ENCODE results near the gene C16orf95. TPM values are rescaled to one million over a fixed set of nuclear protein-coding genes. Genes with fewer than 3 reads are reported as not detected.

Gene C16orf95
- total RNA-seq, 1 experiment from 2014 or later = 3.8 TPM

- no peak for DNase-seq
- Mint-ChIP-seq H3K27me3 (ENCODE audit: unreplicated experiment) (no peaks in the 10 kb centered on the region), H3K4me1 (ENCODE audit: low read depth, unreplicated experiment) (peaks cover 14% of the 10 kb centered on the region), H3K9me3 (ENCODE audit: low read depth, unreplicated experiment) (no peaks in the 10 kb centered on the region), H3K4me3 (ENCODE audit: low read depth, unreplicated experiment) (no peak overlapping the region), H3K36me3 (ENCODE audit: insufficient read depth, unreplicated experiment) (peaks cover 28% of the 10 kb centered on the region), H3K27ac (ENCODE audit: unreplicated experiment) (no peak overlapping the region)
- intact Hi-C loops (cut with micrococcal nuclease; ENCODE audit: unreplicated experiment) = no loop called here
- BruUV-seq (replicated peaks) = no TSS peak
- TF ChIP-seq CTCF (IDR thresholded peaks at IDR 0.05; ENCODE audit: unreplicated experiment) = no peak
- CTCF ChIA-PET = no interaction called here
These were observed 4.3 kb upstream of the C16orf95 start for GRCh38 chr16:87321336-87322107.

- H3K4me1 Mint-ChIP-seq (ENCODE audit: low read depth, unreplicated experiment) = peaks cover 14% of the 10 kb centered on the region
- intact Hi-C loops (cut with micrococcal nuclease; ENCODE audit: unreplicated experiment) = no loop called here
- CTCF ChIA-PET = no interaction called here
- H3K27me3 Mint-ChIP-seq (ENCODE audit: unreplicated experiment) = no peaks in the 10 kb centered on the region
- H3K9me3 Mint-ChIP-seq (ENCODE audit: low read depth, unreplicated experiment) = no peaks in the 10 kb centered on the region
- H3K27ac Mint-ChIP-seq (ENCODE audit: unreplicated experiment) = no peak overlapping the region
- no peak overlapping the region for H3K4me3 Mint-ChIP-seq (ENCODE audit: low read depth, unreplicated experiment)
- no peak for DNase-seq
- TF ChIP-seq CTCF (IDR thresholded peaks at IDR 0.05; ENCODE audit: unreplicated experiment) = no peak
- H3K36me3 Mint-ChIP-seq (ENCODE audit: insufficient read depth, unreplicated experiment) = peaks cover 28% of the 10 kb centered on the region
- BruUV-seq (replicated peaks) = no TSS peak
These were observed 3.5 kb upstream of the C16orf95 start for GRCh38 chr16:87320510-87321227.

- Mint-ChIP-seq H3K4me3 (ENCODE audit: low read depth, unreplicated experiment) (no peak overlapping the region), H3K4me1 (ENCODE audit: low read depth, unreplicated experiment) (peaks cover 14% of the 10 kb centered on the region), H3K27ac (ENCODE audit: unreplicated experiment) (no peak overlapping the region), H3K36me3 (ENCODE audit: insufficient read depth, unreplicated experiment) (peaks cover 28% of the 10 kb centered on the region), H3K9me3 (ENCODE audit: low read depth, unreplicated experiment) (no peaks in the 10 kb centered on the region), H3K27me3 (ENCODE audit: unreplicated experiment) (no peaks in the 10 kb centered on the region)
- intact Hi-C loops (cut with micrococcal nuclease; ENCODE audit: unreplicated experiment) = loop anchor here (5.0 to 10.0 kb wide), 2 partner anchors 72 to 315 kb away; partner anchors contain the start of gene MAP1LC3B
- no peak for DNase-seq
- CTCF ChIA-PET = no interaction called here
- TF ChIP-seq CTCF (IDR thresholded peaks at IDR 0.05; ENCODE audit: unreplicated experiment) = no peak
- BruUV-seq (replicated peaks) = no TSS peak
These were observed 2.9 kb upstream of the C16orf95 start for GRCh38 chr16:87319997-87320491.

GRCh38 chr16:87319011-87319410, 1.8 kb upstream of the C16orf95 start:
- no peak for TF ChIP-seq CTCF (IDR thresholded peaks at IDR 0.05; ENCODE audit: unreplicated experiment)
- intact Hi-C loops (cut with micrococcal nuclease; ENCODE audit: unreplicated experiment) = loop anchor here (5.0 to 10.0 kb wide), 2 partner anchors 73 to 316 kb away; partner anchors contain the start of gene MAP1LC3B
- H3K4me3 Mint-ChIP-seq (ENCODE audit: low read depth, unreplicated experiment) = peak overlapping the region; percentile 98
- no peaks in the 10 kb centered on the region for H3K9me3 Mint-ChIP-seq (ENCODE audit: low read depth, unreplicated experiment)
- H3K4me1 Mint-ChIP-seq (ENCODE audit: low read depth, unreplicated experiment) = peaks cover 14% of the 10 kb centered on the region
- peaks cover 28% of the 10 kb centered on the region for H3K36me3 Mint-ChIP-seq (ENCODE audit: insufficient read depth, unreplicated experiment)
- BruUV-seq (replicated peaks) = no TSS peak
- no peak for DNase-seq
- no peaks in the 10 kb centered on the region for H3K27me3 Mint-ChIP-seq (ENCODE audit: unreplicated experiment)
- peak overlapping the region; percentile 94 for H3K27ac Mint-ChIP-seq (ENCODE audit: unreplicated experiment)
- CTCF ChIA-PET = interaction anchor here (2.0 kb wide), 1 partner anchor 9 kb away, joined by 5 read pairs; no protein-coding TSS in a partner anchor

All from Calu3 (cell line).